Central memory CD4-positive, alpha-beta T cell (primary cell): ENCODE measurements around the gene HRG.
"Not testable (repeated sequence)": the region's sequence is repeated elsewhere in the genome, so short reads cannot be mapped to it uniquely, and the experiment has no call there.

Source experiments
- DNase-seq: peaks from one replicate; pipeline ENCODE4 v3.0.0; 2022

HRG gene

GRCh38 chr3:186682812-186683211 lies 17.0 kb downstream of the HRG start:
- DNase-seq: no peak

- DNase-seq: no peak
Observed at GRCh38 chr3:186683979-186684378, 18.2 kb downstream of the HRG start.

- DNase-seq: not testable (repeated sequence)
Observed at GRCh38 chr3:186686475-186686874, 20.7 kb downstream of the HRG start.

GRCh38 chr3:186687120-186687651 lies 21.4 kb downstream of the HRG start:
- no peak for DNase-seq

- not testable (repeated sequence) for DNase-seq
Observed at GRCh38 chr3:186690304-186690703, 24.5 kb downstream of the HRG start.

- DNase-seq: no peak
Observed at GRCh38 chr3:186691676-186692075, 25.9 kb downstream of the HRG start.

GRCh38 chr3:186693843-186694242 lies 28.0 kb downstream of the HRG start:
- DNase-seq: no peak

GRCh38 chr3:186694288-186695032 lies 28.6 kb downstream of the HRG start:
- no peak for DNase-seq

GRCh38 chr3:186696522-186696921 lies 30.7 kb downstream of the HRG start:
- DNase-seq: no peak

GRCh38 chr3:186697510-186697909 lies 31.7 kb downstream of the HRG start:
- no peak for DNase-seq

- no peak for DNase-seq
Observed at GRCh38 chr3:186700267-186700666, 34.5 kb downstream of the HRG start.

- not testable (repeated sequence) for DNase-seq
Observed at GRCh38 chr3:186702451-186702850, 36.6 kb downstream of the HRG start.

- peak; percentile 16 for DNase-seq
Observed at GRCh38 chr3:186705882-186706780, 40.3 kb downstream of the HRG start.

- DNase-seq: no peak
Observed at GRCh38 chr3:186708983-186709679, 43.3 kb downstream of the HRG start.

- DNase-seq: not testable (repeated sequence)
Observed at GRCh38 chr3:186710694-186711093, 44.9 kb downstream of the HRG start.

- no peak for DNase-seq
Observed at GRCh38 chr3:186713499-186713898, 47.7 kb downstream of the HRG start.

GRCh38 chr3:186717039-186717457 lies 51.2 kb downstream of the HRG start, which contains the start of gene KNG1:
Gene KNG1 (plus strand): TSS chr3:186717359. CDS start chr3:186717543, 184 bp downstream.
- no peak for DNase-seq

GRCh38 chr3:186719945-186720739 lies 54.3 kb downstream of the HRG start:
- DNase-seq: no peak

- no peak for DNase-seq
Observed at GRCh38 chr3:186722457-186722856, 56.6 kb downstream of the HRG start.

- DNase-seq: no peak
Observed at GRCh38 chr3:186724911-186725310, 59.1 kb downstream of the HRG start.
